ENCODE data around the gene HEATR5A. TPM values are rescaled to one million over a fixed set of nuclear protein-coding genes. Genes with fewer than 3 reads are reported as not detected.

HEATR5A gene
- polyA plus RNA-seq, 1 donor (not counting 4 experiments of a cell fraction or from before 2014, with no cell fraction given): 16.7 TPM

GRCh38 chr14:31291210-31291609, 129.1 kb downstream of the HEATR5A start:
- Histone ChIP-seq H3K4me2 (ENCODE audit: control insufficient read depth, extremely low read depth, insufficient read depth, low read depth, low read length) (no peak overlapping the region), H3K9ac (ENCODE audit: control insufficient read depth, extremely low read depth, insufficient read depth, low read length) (no peak overlapping the region), H3K27me3 (ENCODE audit: control insufficient read depth, extremely low read depth, insufficient read depth, low read length) (no peaks in the 10 kb centered on the region), H3K4me3 (ENCODE audit: control insufficient read depth in 2 of 3, extremely low read depth in 1 of 3, insufficient read depth in 2 of 3, low read depth in 1 of 3, low read length in 3 of 3) (no peak overlapping the region), H3K9me3 (ENCODE audit: control insufficient read depth, low read depth, low read length) (no peaks in the 10 kb centered on the region), H3K79me2 (ENCODE audit: control insufficient read depth, insufficient read depth, low read length) (no peaks in the 10 kb centered on the region), H3K9me1 (ENCODE audit: control insufficient read depth, extremely low read depth, insufficient read depth, low read length) (no peaks in the 10 kb centered on the region), H3K27ac (ENCODE audit: control insufficient read depth, insufficient read depth, low read length) (no peak overlapping the region), H4K20me1 (ENCODE audit: control insufficient read depth, extremely low read depth, insufficient read depth, low read length) (no peaks in the 10 kb centered on the region), H3K36me3 (ENCODE audit: control insufficient read depth in 2 of 2, extremely low read depth in 1 of 2, insufficient read depth in 2 of 2, low read length in 2 of 2) (no peaks in the 10 kb centered on the region), H2AFZ (ENCODE audit: control insufficient read depth, low read length) (no peak overlapping the region), H3K4me1 (ENCODE audit: control insufficient read depth, extremely low read depth, insufficient read depth, low read length) (no peaks in the 10 kb centered on the region)
- FAIRE-seq: no peak
- dilution Hi-C loops (cut with MboI; ENCODE audit: extremely low pct_ligation_motif_present, low sequenced_read_pairs): no loop called here
- DNase-seq (ENCODE audit: low read depth, low spot score): no peak
- no peak for TF ChIP-seq CTCF (optimal IDR thresholded peaks at IDR 0.05 in 1 of 3, IDR thresholded peaks at IDR 0.05 in 1 of 3, conservative IDR thresholded peaks at IDR 0.05 in 1 of 3; ENCODE audit: extremely low read depth in 1 of 3, insufficient read depth in 2 of 3, low read length in 3 of 3)
- TF ChIP-seq EZH2 (IDR thresholded peaks at IDR 0.05; ENCODE audit: low read length): no peak

- Histone ChIP-seq H3K27ac (ENCODE audit: control insufficient read depth, insufficient read depth, low read length) (no peak overlapping the region), H3K9me3 (ENCODE audit: control insufficient read depth, low read depth, low read length) (no peaks in the 10 kb centered on the region)
Observed at GRCh38 chr14:31287294-31287972, 132.9 kb downstream of the HEATR5A start.

More at GRCh38 chr14:31287294-31287972, 132.9 kb downstream of the HEATR5A start:
- dilution Hi-C loops (cut with MboI; ENCODE audit: extremely low pct_ligation_motif_present, low sequenced_read_pairs): no loop called here
- DNase-seq (ENCODE audit: low read depth, low spot score) (no peak), FAIRE-seq (no peak)
- Histone ChIP-seq H2AFZ (ENCODE audit: control insufficient read depth, low read length) (no peak overlapping the region), H4K20me1 (ENCODE audit: control insufficient read depth, extremely low read depth, insufficient read depth, low read length) (no peaks in the 10 kb centered on the region), H3K9me1 (ENCODE audit: control insufficient read depth, extremely low read depth, insufficient read depth, low read length) (no peaks in the 10 kb centered on the region), H3K27me3 (ENCODE audit: control insufficient read depth, extremely low read depth, insufficient read depth, low read length) (no peaks in the 10 kb centered on the region), H3K9ac (ENCODE audit: control insufficient read depth, extremely low read depth, insufficient read depth, low read length) (no peak overlapping the region), H3K4me2 (ENCODE audit: control insufficient read depth, extremely low read depth, insufficient read depth, low read depth, low read length) (no peak overlapping the region), H3K36me3 (ENCODE audit: control insufficient read depth in 2 of 2, extremely low read depth in 1 of 2, insufficient read depth in 2 of 2, low read length in 2 of 2) (no peaks in the 10 kb centered on the region), H3K4me3 (ENCODE audit: control insufficient read depth in 2 of 3, extremely low read depth in 1 of 3, insufficient read depth in 2 of 3, low read depth in 1 of 3, low read length in 3 of 3) (no peak overlapping the region), H3K79me2 (ENCODE audit: control insufficient read depth, insufficient read depth, low read length) (no peaks in the 10 kb centered on the region), H3K4me1 (ENCODE audit: control insufficient read depth, extremely low read depth, insufficient read depth, low read length) (no peaks in the 10 kb centered on the region)
- TF ChIP-seq CTCF (optimal IDR thresholded peaks at IDR 0.05 in 1 of 3, IDR thresholded peaks at IDR 0.05 in 1 of 3, conservative IDR thresholded peaks at IDR 0.05 in 1 of 3; ENCODE audit: extremely low read depth in 1 of 3, insufficient read depth in 2 of 3, low read length in 3 of 3): no peak
- TF ChIP-seq EZH2 (IDR thresholded peaks at IDR 0.05; ENCODE audit: low read length): no peak

All from keratinocyte (primary cell).